ENCODE data around the gene LPP. TPM values are rescaled to one million over a fixed set of nuclear protein-coding genes. Genes with fewer than 3 reads are reported as not detected.

Gene LPP
- total and polyA plus RNA-seq, 10 of the 15 experiments (the other 5 are each of a cell fraction or from before 2014, with no cell fraction given): under 0.01 to 0.62 (median 0.03) TPM

GRCh38 chr3:188446014-188446413 is 292.1 kb downstream of the LPP start:
- peak; percentile 84; the same call in 1 of the 2 replicates for TF ChIP-seq TCF3 (IDR thresholded peaks at IDR 0.05; ENCODE audit: borderline replicate concordance, insufficient read depth, low read depth, low read length)
- TF ChIP-seq PAX5 (IDR thresholded peaks at IDR 0.05; ENCODE audit: borderline replicate concordance, low read depth, low read length): peak; percentile 38; the same call in 1 of the 2 replicates
- TF ChIP-seq MXI1 (IDR thresholded peaks at IDR 0.05; ENCODE audit: low read depth, low read length): no peak
- TF ChIP-seq RUNX3 (IDR thresholded peaks at IDR 0.05; ENCODE audit: low read length): peak; percentile 50
- no peak for TF ChIP-seq BACH1 (IDR thresholded peaks at IDR 0.05; ENCODE audit: borderline replicate concordance)
- TF ChIP-seq BCL11A (IDR thresholded peaks at IDR 0.05; ENCODE audit: low read depth, low read length): peak; percentile 20; the same call in 1 of the 2 replicates
- no peak for TF ChIP-seq HDGF (IDR thresholded peaks at IDR 0.05)
- peak; percentile 69 for TF ChIP-seq PKNOX1 (IDR thresholded peaks at IDR 0.05)
- peak; percentile 41; the same call in 1 of the 2 replicates for TF ChIP-seq IRF4 (IDR thresholded peaks at IDR 0.05; ENCODE audit: low read depth, low read length)
- TF ChIP-seq TCF12 (IDR thresholded peaks at IDR 0.05; ENCODE audit: low read depth, low read length): peak; percentile 73
- DNase-seq (ENCODE audit: low read depth, low spot score): peak; percentile 70
- POLR2A ChIA-PET: no interaction called here
- peak overlapping the region; percentile 41; the same call in 1 of the 2 replicates for H3K4me2 ChIP-seq (ENCODE audit: control insufficient read depth, insufficient read depth)
- H3K36me3 ChIP-seq (ENCODE audit: control insufficient read depth in 2 of 2, insufficient read depth in 2 of 2, low read length in 1 of 2): no peaks in the 10 kb centered on the region
- FAIRE-seq: no peak
- in situ Hi-C loops (cut with MboI) (no loop called here), intact Hi-C loops (cut with micrococcal nuclease; ENCODE audit: unreplicated experiment) (loop anchor here (1.0 to 5.0 kb wide), 4 partner anchors 24 to 137 kb away; no protein-coding TSS in a partner anchor)
- no peak overlapping the region; the same call in 1 of the 2 replicates for H3K27ac ChIP-seq (ENCODE audit: control insufficient read depth, insufficient read depth)
- H3K4me3 ChIP-seq: no peak overlapping the region
- H3K79me2 ChIP-seq (ENCODE audit: control insufficient read depth, insufficient read depth, low read length): no peaks in the 10 kb centered on the region
- 0% methylated on average over 5 of the region's 5 CpGs for WGBS (ENCODE audit: insufficient coverage, insufficient replicate concordance, low lambda C conversion rate, missing lambda C conversion rate)
- no peaks in the 10 kb centered on the region for H3K27me3 ChIP-seq (replicated peaks in 1 of 2; ENCODE audit: control insufficient read depth in 2 of 2, insufficient read depth in 2 of 2, low read length in 1 of 2)
- peak; percentile 83 for ATAC-seq
- SMC1A ChIA-PET (ENCODE audit: uncharacterized antibody, unreplicated experiment): no interaction called here
- RAD21 ChIA-PET (ENCODE audit: unreplicated experiment): no interaction called here
- BruUV-seq (replicated peaks): no TSS peak
- no peak overlapping the region for H2AFZ ChIP-seq (ENCODE audit: control insufficient read depth, low read depth, low read length)
- peaks cover 14% of the 10 kb centered on the region for H3K4me1 ChIP-seq (ENCODE audit: control insufficient read depth, insufficient read depth, low read length)
- CTCF ChIA-PET: no interaction called here
- no peak overlapping the region for H3K9ac ChIP-seq (ENCODE audit: control insufficient read depth, insufficient read depth, low read length)
- no peaks in the 10 kb centered on the region for H4K20me1 ChIP-seq (ENCODE audit: control insufficient read depth, insufficient read depth)
- no peaks in the 10 kb centered on the region; the same call in 2 of the 3 replicates for H3K9me3 ChIP-seq (replicated peaks; ENCODE audit: control insufficient read depth, insufficient read depth, low read length)

Measured in GM12878 (cell line).